ENCODE measurements around the gene ABLIM2.

Gene ABLIM2

GRCh38 chr4:8097721-8098345 lies 60.8 kb downstream of the ABLIM2 start:
- Mint-ChIP-seq H3K27ac (no peak overlapping the region), H3K27me3 (ENCODE audit: low read depth) (no peaks in the 10 kb centered on the region), H3K4me1 (ENCODE audit: low read depth) (no peaks in the 10 kb centered on the region), H3K4me3 (no peak overlapping the region), H3K36me3 (ENCODE audit: low read depth) (no peaks in the 10 kb centered on the region), H3K9me3 (peaks cover 26% of the 10 kb centered on the region)

DNA sequence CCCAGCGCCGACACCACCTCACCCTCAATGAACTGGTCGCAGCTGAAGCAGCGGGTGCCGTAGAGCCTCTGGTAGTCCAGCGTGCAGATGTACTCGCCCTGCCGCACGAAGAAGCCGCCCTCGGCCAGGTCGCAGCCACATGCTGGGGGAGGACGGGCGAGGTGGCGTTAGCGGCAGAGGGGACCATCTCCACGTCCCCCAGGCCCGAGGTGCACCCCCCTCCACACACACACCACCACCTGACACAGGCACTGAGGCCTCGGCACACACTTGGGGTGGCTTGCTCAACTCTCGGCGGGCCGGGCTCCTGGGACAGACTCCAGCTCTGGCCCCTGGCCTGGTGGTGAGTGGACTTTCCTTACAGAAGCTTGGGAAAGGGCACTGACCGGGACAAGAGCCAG lies 61.5 kb downstream of the ABLIM2 start:
- H3K9me3 Mint-ChIP-seq, result peaks cover 26% of the 10 kb centered on the region
- H3K4me1 Mint-ChIP-seq (ENCODE audit: low read depth), result no peaks in the 10 kb centered on the region
- H3K27me3 Mint-ChIP-seq (ENCODE audit: low read depth), result no peaks in the 10 kb centered on the region
- H3K36me3 Mint-ChIP-seq (ENCODE audit: low read depth), result no peaks in the 10 kb centered on the region
- no peak overlapping the region for H3K4me3 Mint-ChIP-seq
- H3K27ac Mint-ChIP-seq, result no peak overlapping the region

GRCh38 chr4:8096690-8097061 lies 61.9 kb downstream of the ABLIM2 start:
- H3K27me3 Mint-ChIP-seq (ENCODE audit: low read depth), result no peaks in the 10 kb centered on the region
- H3K9me3 Mint-ChIP-seq, result peaks cover 26% of the 10 kb centered on the region
- no peak overlapping the region for H3K4me3 Mint-ChIP-seq
- no peaks in the 10 kb centered on the region for H3K36me3 Mint-ChIP-seq (ENCODE audit: low read depth)
- H3K4me1 Mint-ChIP-seq (ENCODE audit: low read depth), result no peaks in the 10 kb centered on the region
- H3K27ac Mint-ChIP-seq, result no peak overlapping the region

DNA sequence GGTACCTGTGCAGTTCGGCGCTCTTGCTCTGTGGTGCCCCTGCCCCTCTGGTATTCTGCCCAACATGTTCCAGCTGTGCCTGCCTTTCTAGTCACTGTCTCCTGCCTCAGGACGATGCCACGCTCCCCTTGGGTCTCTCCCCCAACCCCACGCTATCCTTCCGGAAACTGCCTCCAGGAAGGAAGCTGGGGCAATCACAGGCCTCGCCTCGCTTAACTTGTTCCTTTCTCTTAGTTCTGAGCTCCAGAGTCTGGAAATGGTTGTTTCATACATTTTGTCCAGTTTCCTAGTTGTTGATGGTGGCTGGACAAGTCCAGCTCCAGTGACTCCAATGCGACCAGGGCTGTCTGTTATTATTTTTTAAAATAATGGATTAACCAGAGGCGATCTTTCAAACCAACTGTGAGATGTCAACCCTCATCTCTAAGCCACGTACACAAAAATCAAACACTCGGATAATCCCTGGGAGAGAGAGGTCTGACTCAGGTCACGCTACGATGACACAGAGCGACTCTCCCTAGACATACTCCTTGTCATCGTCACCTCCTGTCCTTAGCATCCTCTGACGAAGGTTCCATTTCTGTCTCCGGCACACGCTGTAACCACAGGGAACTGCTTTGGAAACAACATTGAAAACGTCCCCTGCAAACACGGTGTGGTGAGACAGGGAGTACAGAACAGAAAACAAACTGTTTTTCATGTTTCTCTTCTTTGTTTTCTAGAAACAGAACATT lies 62.5 kb downstream of the ABLIM2 start:
- no peak overlapping the region for H3K4me3 Mint-ChIP-seq
- H3K27me3 Mint-ChIP-seq (ENCODE audit: low read depth), result no peaks in the 10 kb centered on the region
- H3K36me3 Mint-ChIP-seq (ENCODE audit: low read depth), result no peaks in the 10 kb centered on the region
- H3K9me3 Mint-ChIP-seq, result peaks cover 26% of the 10 kb centered on the region
- H3K4me1 Mint-ChIP-seq (ENCODE audit: low read depth), result no peaks in the 10 kb centered on the region
- no peak overlapping the region for H3K27ac Mint-ChIP-seq

GRCh38 chr4:8093587-8094274 lies 64.9 kb downstream of the ABLIM2 start:
- Mint-ChIP-seq H3K9me3 (peaks cover 26% of the 10 kb centered on the region), H3K4me1 (ENCODE audit: low read depth) (no peaks in the 10 kb centered on the region), H3K4me3 (no peak overlapping the region), H3K36me3 (ENCODE audit: low read depth) (no peaks in the 10 kb centered on the region), H3K27ac (no peak overlapping the region), H3K27me3 (ENCODE audit: low read depth) (no peaks in the 10 kb centered on the region)

DNA sequence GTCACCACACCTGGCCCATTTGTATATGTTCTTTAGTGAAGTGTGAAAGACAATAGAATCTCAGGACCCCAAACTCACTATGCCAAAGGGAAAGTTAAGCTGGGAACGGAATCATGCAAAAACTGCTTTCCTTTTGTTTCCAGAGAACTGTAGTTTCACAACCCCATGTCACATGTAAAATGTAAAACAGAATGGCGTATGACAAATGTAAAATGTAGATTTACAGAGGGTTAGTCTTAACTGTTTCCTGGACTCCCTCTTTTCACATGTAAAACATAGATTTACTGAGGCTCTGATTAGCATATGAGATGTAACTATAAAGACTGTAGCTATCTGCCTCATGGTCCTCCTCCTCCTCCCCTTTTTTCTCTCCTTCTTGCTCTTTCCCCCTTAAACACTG lies 66.3 kb downstream of the ABLIM2 start:
- Mint-ChIP-seq H3K4me3 (no peak overlapping the region), H3K27ac (no peak overlapping the region), H3K27me3 (ENCODE audit: low read depth) (no peaks in the 10 kb centered on the region), H3K36me3 (ENCODE audit: low read depth) (no peaks in the 10 kb centered on the region), H3K4me1 (ENCODE audit: low read depth) (no peaks in the 10 kb centered on the region), H3K9me3 (peaks cover 26% of the 10 kb centered on the region)

GRCh38 chr4:8090744-8091301 lies 67.8 kb downstream of the ABLIM2 start:
- Mint-ChIP-seq H3K9me3 (peaks cover 23% of the 10 kb centered on the region), H3K27ac (no peak overlapping the region), H3K4me1 (ENCODE audit: low read depth) (no peaks in the 10 kb centered on the region)

DNA sequence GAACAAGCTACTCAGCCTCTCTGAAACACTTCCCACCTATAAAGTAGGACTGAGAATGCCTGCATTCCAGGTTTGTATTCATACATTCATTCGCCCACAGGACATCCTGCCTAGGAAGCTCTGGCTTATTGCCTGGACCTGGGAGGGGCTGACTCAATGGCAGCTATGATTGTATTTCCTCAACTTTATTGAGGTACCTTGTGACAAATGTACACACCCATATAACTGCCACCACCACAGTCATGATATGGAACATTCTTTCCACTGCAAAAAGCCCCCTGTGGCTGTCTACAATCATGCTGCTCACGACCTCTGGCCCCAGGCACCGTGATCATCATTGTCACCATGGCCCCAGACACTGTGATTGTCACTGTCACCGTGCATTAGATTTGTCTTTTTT lies 68.3 kb downstream of the ABLIM2 start:
- no peak overlapping the region for H3K27ac Mint-ChIP-seq

More at GRCh38 chr4:8090744-8091301, 67.8 kb downstream of the ABLIM2 start:
- Mint-ChIP-seq H3K4me3 (no peak overlapping the region), H3K27me3 (ENCODE audit: low read depth) (no peaks in the 10 kb centered on the region), H3K36me3 (ENCODE audit: low read depth) (no peaks in the 10 kb centered on the region)

GRCh38 chr4:8089862-8090261 lies 68.8 kb downstream of the ABLIM2 start:
- Mint-ChIP-seq H3K27me3 (ENCODE audit: low read depth) (no peaks in the 10 kb centered on the region), H3K9me3 (peaks cover 17% of the 10 kb centered on the region), H3K27ac (no peak overlapping the region), H3K4me1 (ENCODE audit: low read depth) (no peaks in the 10 kb centered on the region), H3K4me3 (no peak overlapping the region), H3K36me3 (ENCODE audit: low read depth) (no peaks in the 10 kb centered on the region)

More for the DNA sequence above, 68.3 kb downstream of the ABLIM2 start:
- Mint-ChIP-seq H3K27me3 (ENCODE audit: low read depth) (no peaks in the 10 kb centered on the region), H3K36me3 (ENCODE audit: low read depth) (no peaks in the 10 kb centered on the region), H3K4me1 (ENCODE audit: low read depth) (no peaks in the 10 kb centered on the region), H3K9me3 (peaks cover 19% of the 10 kb centered on the region), H3K4me3 (no peak overlapping the region)

DNA sequence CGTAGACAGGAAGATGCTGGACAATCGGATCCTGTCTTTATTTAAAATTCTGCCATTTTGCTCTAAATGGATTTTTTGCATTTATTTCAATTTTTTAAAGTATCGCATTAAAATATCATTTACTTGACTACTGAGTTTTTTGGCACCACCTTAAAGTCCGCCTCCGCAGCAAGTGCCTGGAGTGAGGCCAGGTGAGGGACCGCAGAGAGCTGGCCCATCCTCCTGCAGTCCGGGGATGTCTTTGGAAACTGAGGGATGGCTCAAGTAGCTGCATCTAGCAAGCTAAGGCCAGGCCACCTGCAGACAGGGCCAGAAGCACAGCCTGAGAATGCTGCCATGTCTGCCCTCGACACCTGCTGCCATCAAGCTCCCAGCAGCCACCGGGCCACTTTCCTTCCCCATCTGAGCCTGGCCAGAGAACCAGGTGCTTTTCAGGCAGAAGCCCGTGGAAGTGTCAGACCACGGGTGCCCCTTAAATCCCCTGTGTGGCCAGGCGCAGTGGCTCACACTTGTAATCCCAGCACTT lies 69.6 kb downstream of the ABLIM2 start:
- Mint-ChIP-seq H3K27ac (no peak overlapping the region), H3K36me3 (ENCODE audit: low read depth) (no peaks in the 10 kb centered on the region), H3K9me3 (peaks cover 9% of the 10 kb centered on the region), H3K4me1 (ENCODE audit: low read depth) (no peaks in the 10 kb centered on the region), H3K4me3 (no peak overlapping the region), H3K27me3 (ENCODE audit: low read depth) (no peaks in the 10 kb centered on the region)

- H3K27ac Mint-ChIP-seq, result no peak overlapping the region
- H3K27me3 Mint-ChIP-seq (ENCODE audit: low read depth), result no peaks in the 10 kb centered on the region
- H3K36me3 Mint-ChIP-seq (ENCODE audit: low read depth), result no peaks in the 10 kb centered on the region
- H3K9me3 Mint-ChIP-seq, result no peaks in the 10 kb centered on the region
- no peak overlapping the region for H3K4me3 Mint-ChIP-seq
- H3K4me1 Mint-ChIP-seq (ENCODE audit: low read depth), result no peaks in the 10 kb centered on the region
These were observed 70.6 kb downstream of the ABLIM2 start for GRCh38 chr4:8087921-8088495.

DNA sequence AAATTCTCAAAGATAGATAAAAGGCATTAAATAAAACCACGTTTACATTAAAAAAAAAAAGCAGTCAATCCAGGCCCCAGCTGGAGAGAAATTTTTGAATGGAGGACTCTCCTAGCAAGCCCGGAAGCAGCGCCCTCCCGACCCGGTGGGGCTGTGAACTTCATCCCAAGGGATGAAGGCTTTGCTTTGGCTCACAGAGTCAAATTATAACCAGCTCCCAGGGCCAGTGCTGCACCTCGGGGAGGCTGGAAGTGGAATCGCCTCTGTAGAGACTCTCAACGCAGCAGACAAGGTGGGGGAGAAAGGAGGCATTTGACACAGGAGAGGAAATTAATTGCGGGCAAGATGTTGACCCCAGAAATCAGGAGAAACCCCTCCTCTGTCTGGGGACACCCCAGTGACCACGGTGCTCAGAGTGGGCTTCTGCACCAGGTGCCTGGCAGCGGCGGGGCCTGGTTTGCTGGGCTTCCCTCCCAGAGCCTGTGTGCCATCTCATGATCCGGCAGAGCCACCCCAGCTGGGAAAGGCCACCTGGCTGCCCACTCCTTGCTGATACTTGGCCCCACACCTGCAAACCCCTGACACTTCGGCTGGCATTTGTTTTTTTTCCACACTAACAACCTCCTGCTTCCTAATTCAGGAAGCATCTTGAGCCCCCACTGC lies 71.7 kb downstream of the ABLIM2 start:
- Mint-ChIP-seq H3K27me3 (ENCODE audit: low read depth) (no peaks in the 10 kb centered on the region), H3K27ac (no peak overlapping the region)

GRCh38 chr4:8085491-8086117 lies 73.0 kb downstream of the ABLIM2 start:
- Mint-ChIP-seq H3K27ac (no peak overlapping the region), H3K9me3 (no peaks in the 10 kb centered on the region), H3K27me3 (ENCODE audit: low read depth) (no peaks in the 10 kb centered on the region), H3K4me1 (ENCODE audit: low read depth) (no peaks in the 10 kb centered on the region), H3K36me3 (ENCODE audit: low read depth) (no peaks in the 10 kb centered on the region), H3K4me3 (no peak overlapping the region)

More for the DNA sequence above, 71.7 kb downstream of the ABLIM2 start:
- no peaks in the 10 kb centered on the region for H3K4me1 Mint-ChIP-seq (ENCODE audit: low read depth)
- H3K9me3 Mint-ChIP-seq, result no peaks in the 10 kb centered on the region
- H3K36me3 Mint-ChIP-seq (ENCODE audit: low read depth), result no peaks in the 10 kb centered on the region
- H3K4me3 Mint-ChIP-seq, result no peak overlapping the region
